ENCODE data around the gene DVL2.

DNA sequence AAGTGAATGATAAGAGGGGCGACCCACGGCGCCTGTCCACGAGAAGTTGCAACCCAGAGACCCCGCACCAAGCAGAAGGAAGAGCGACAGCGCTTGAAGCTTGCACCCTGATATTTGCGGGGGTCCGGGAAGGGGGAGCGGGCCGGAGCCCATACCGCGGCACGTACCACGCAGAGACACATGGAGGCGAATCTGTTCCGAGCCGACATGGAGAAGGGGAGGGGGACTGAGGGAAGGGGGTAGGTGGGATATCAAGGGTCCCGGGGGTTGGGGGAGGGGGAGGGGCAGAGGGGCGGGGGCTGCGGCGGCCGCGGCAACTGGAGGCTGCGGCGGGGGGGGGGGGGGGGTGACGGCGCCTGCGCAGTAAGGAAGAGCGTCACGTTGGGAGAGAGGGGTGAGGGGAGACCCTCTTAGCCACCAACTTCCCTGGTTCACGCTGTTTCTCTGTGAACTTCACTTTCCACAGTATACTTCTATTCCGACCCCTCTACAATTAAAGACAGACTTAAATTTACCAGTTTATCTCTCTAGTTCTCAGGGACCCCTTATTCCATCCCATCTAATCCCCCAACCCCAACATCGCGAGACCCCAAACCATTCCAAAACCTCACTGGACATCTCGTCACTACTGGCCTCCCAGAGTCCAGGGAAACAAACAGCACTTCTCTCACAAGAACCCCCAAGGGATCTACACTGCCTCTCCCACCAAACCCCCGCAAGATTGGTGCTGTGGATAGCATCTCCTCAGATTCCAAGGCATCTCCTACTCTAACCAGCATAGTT, 22.6 kb downstream of the DVL2 start:
- TF ChIP-seq ZNF747 (tag by site-specific recombination; IDR thresholded peaks at IDR 0.05) (no peak), ZSCAN30 (tag by site-specific recombination; IDR thresholded peaks at IDR 0.05) (no peak), ZNF426 (tag by site-specific recombination; IDR thresholded peaks at IDR 0.05) (no peak), ZNF354C (tag by site-specific recombination; IDR thresholded peaks at IDR 0.05; ENCODE audit: borderline replicate concordance, low read depth) (no peak)
- TF ChIP-seq, protein P1, sequence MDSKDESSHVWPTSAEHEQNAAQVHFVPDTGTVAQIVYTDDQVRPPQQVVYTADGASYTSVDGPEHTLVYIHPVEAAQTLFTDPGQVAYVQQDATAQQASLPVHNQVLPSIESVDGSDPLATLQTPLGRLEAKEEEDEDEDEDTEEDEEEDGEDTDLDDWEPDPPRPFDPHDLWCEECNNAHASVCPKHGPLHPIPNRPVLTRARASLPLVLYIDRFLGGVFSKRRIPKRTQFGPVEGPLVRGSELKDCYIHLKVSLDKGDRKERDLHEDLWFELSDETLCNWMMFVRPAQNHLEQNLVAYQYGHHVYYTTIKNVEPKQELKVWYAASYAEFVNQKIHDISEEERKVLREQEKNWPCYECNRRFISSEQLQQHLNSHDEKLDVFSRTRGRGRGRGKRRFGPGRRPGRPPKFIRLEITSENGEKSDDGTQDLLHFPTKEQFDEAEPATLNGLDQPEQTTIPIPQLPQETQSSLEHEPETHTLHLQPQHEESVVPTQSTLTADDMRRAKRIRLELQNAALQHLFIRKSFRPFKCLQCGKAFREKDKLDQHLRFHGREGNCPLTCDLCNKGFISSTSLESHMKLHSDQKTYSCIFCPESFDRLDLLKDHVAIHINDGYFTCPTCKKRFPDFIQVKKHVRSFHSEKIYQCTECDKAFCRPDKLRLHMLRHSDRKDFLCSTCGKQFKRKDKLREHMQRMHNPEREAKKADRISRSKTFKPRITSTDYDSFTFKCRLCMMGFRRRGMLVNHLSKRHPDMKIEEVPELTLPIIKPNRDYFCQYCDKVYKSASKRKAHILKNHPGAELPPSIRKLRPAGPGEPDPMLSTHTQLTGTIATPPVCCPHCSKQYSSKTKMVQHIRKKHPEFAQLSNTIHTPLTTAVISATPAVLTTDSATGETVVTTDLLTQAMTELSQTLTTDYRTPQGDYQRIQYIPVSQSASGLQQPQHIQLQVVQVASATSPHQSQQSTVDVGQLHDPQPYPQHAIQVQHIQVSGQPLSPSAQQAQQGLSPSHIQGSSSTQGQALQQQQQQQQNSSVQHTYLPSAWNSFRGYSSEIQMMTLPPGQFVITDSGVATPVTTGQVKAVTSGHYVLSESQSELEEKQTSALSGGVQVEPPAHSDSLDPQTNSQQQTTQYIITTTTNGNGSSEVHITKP (tag by site-specific recombination; IDR thresholded peaks at IDR 0.05), result no peak
- TF ChIP-seq, protein P2, sequence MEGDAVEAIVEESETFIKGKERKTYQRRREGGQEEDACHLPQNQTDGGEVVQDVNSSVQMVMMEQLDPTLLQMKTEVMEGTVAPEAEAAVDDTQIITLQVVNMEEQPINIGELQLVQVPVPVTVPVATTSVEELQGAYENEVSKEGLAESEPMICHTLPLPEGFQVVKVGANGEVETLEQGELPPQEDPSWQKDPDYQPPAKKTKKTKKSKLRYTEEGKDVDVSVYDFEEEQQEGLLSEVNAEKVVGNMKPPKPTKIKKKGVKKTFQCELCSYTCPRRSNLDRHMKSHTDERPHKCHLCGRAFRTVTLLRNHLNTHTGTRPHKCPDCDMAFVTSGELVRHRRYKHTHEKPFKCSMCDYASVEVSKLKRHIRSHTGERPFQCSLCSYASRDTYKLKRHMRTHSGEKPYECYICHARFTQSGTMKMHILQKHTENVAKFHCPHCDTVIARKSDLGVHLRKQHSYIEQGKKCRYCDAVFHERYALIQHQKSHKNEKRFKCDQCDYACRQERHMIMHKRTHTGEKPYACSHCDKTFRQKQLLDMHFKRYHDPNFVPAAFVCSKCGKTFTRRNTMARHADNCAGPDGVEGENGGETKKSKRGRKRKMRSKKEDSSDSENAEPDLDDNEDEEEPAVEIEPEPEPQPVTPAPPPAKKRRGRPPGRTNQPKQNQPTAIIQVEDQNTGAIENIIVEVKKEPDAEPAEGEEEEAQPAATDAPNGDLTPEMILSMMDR (tag by site-specific recombination; IDR thresholded peaks at IDR 0.05), result no peak

All from HEK293 (cell line).